Stimulated activated CD4-positive, alpha-beta T cell treated with anti-CD3 and anti-CD28 coated beads, Interleukin-12 subunit alpha, Interleukin-12 subunit beta, amount 100 ng/mL, for 48 hours (primary cell): ENCODE measurements around the gene GAL3ST2.
"Not testable (repeated sequence)": the region's sequence is repeated elsewhere in the genome, so short reads cannot be mapped to it uniquely, and the experiment has no call there.

ENCODE experiments used
- DNase-seq, 3 donors: peaks; one replicate each; pipeline ENCODE4 v3.0.0-alpha.2; 2020; ENCODE audit warnings: low read depth in 2 of 3, low spot score in 1 of 3

Gene GAL3ST2

DNA sequence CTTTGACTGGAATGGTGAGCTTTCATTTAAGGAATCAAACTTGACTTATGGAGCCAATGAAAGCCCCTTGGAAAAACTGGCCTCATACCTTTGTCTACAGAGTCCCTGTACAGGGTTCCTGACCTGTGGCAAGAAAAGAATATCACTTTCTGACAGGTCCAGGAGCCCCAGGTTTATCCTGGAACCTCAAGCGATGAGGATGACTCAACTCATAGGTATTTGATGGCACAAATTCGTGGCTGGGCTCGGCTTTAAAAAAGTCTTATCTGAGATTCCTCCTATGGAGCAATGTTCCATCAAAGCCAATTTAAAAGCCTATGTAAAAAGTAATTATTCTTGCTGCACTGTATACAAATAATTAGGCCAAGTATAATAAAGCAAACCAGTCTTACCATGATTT lies 14.8 kb downstream of the GAL3ST2 start:
- not testable (repeated sequence) for DNase-seq

DNA sequence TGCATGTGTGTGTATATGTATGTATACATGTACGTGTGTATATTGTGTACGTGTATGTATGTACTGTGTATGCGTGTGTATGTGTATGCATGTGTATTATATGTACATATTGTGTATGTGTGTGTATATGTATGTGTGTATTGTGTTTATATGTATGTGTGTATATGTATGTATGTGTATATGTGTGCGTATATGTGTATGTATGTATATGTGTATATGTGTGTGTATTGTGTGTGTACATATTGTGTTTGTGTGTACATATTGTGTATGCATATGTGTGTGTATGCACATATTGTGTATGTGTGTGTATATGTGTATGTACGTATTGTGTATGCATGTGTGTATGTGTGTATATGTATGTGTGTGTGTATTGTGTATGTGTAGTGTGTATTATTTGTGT lies 16.8 kb downstream of the GAL3ST2 start:
- no peak for DNase-seq

DNA sequence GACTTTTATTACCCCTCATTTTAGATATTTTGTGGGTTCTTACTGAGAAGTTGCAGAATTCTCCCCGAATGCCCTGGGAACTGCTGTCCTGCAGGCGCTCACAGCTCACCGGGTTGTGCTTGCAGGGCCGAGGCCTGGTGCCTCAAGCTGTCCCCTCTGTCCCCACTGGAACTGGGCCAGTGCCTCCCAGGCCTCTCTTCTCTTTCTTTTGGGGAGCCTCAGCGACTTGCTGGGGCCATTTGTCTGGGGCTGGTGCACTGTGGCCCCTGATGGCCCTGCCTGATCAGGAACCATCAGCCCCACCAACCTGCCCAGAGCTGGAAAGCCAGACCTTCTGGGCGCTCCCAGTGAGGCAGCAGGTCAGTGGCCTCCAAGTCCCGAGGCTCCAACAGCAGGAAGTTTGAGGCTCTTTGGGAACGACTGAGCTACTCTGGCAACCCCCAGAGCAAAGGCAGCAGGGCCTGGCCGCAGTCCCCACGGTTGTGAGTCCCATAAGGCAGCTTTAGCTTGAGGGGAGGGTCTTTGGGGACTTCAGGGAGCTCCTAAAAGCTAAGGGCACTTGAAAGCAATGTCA lies 17.7 kb downstream of the GAL3ST2 start:
- DNase-seq = no peak

DNA sequence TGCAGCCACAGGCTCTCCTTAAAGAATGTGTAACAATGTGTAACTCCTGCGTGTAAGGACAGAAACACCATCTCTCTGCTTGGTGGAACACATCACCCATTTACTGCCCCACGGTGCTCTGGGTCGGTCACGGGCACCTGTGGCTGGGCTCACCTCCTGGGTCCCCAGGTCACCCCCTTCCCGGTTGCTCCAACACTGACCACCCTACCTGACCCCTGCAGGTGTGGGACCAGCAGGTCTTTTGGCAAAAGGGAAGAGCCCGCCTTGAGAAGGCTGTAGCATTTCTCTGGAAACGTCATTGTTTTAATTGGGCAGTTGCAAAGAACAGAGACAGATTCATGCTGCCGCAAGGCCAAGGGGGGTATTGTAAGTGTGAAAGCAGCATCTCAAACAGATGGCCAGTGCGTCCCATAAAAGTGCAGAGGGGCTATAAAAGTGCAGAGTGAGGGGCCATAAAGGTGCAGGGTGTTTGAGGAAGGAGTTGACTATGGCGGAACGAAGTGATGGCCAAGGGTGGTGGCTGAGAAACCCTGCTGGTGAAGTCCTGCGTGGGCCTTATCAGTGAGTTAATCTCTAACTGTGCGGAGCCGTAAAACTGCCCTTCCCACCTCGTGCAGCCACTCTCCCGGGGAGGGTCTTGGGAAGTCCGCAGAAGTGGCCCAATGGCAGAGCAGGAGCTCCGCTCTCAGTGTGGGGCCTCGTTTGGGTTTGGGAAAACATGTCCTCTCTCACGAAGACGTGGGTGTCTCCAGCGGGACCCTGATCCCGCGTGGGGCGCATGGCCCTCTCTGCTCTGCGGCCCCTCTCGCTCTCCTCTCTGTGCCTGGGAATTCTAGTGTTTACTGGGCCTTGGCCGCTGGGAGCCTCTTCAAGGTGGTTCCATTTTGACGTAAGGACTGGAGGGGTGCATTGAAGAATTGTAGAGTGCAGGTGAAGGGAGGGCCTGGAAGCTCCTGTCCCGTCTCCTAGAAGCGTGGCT lies 18.7 kb downstream of the GAL3ST2 start:
- DNase-seq = no peak

DNA sequence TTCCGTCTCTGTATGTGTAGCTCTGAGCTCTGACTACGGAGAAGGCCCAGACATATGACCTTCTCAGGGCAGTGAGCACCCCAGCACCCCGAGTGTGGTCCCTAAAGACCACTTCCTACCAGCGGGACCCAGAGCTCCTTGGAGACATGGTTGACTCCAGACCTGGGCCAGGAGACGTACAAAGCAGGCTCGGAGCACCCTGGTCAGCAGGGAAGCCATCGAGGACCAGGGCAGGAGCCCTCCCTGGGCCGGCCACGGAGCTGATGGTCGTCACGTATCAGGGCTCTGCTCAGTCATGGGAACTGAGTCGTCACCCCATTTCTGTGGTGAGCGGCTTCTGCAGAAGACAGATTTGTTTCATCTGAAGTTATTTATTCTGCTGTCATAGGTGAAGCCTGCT lies 19.6 kb downstream of the GAL3ST2 start:
- DNase-seq = no peak

DNA sequence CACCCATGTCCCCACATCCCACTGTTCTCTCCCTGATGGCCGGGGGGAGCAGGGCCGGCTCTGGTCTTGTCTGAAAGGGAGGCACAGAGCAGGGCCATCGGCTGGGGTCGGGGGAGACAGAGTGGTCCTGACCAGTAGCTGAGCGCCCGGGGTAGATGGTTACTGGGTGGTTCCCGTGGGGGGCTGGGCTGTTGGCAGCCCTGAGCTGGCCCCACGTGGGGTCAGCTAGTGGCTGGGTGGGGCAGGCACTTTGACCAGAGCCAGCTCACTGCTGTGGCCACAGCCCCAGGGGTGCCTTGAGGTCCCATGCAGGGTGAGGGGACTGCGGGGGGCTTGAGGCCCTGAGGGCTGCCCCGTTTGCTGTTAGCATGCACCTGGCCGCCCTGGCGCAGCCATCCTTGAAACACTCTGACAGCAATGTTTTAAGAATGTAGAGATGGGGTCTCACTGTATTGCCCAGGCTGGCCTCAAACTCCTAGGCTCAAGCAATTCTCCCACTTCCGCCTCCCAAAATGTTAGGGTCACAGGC lies 20.1 kb downstream of the GAL3ST2 start:
- no peak for DNase-seq

DNA sequence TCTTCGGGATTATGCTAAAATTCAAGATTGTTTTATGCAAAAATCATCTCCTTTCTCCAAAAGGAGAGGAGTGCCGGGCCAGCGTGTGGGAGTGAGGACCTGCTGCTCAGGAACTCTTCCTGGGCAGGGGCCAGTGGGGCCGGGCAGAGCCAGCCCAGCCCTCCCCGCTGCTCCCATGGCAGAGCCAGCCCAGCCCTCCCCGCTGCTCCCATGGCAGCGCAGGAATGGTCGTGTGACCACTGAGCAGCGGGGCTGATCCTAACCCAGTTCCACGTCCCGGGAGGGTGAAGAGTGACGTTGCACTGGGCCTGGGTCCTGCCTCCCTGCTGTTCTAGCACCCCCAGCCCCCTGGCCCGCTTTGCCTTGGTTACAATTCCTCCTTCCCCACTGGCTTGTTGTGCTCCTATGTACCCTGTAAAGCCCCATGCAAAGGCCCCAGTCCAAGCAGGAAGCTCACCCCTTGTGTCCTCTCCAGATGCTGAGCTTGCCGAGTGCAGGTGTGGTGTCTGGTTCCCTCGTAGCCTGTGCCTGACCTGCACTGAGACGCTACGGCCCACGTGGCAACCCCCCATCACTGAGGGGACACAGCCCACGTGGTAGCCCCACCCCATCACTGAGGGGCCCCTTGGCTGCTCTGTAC lies 20.9 kb downstream of the GAL3ST2 start:
- no peak for DNase-seq

DNA sequence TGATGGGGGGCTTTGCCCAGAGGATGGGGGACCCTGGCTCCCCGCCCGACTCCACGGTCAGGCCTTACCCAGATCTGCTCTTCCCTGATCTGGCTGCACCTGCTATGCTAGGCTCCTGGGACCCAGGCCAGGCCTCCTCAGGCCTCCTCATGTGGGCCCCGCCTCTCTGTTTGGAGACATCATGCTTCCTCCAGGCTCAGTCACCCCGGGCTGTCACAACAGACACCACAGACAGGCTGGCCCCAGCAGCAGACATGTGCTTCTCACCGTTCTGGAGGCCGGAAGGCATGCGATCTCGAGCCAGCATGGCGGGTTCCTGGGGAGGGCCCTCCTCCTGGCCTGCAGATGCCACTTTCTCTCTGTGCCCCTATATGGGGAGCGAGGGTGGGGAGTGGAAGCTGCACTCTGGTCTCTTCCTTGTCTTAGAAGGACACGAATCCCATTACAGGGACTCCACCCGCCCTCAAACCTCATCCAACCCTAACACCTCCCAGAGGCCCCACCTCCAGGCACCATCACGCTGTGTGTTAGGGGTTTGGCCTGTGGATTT lies 21.5 kb downstream of the GAL3ST2 start:
- DNase-seq = no peak

DNA sequence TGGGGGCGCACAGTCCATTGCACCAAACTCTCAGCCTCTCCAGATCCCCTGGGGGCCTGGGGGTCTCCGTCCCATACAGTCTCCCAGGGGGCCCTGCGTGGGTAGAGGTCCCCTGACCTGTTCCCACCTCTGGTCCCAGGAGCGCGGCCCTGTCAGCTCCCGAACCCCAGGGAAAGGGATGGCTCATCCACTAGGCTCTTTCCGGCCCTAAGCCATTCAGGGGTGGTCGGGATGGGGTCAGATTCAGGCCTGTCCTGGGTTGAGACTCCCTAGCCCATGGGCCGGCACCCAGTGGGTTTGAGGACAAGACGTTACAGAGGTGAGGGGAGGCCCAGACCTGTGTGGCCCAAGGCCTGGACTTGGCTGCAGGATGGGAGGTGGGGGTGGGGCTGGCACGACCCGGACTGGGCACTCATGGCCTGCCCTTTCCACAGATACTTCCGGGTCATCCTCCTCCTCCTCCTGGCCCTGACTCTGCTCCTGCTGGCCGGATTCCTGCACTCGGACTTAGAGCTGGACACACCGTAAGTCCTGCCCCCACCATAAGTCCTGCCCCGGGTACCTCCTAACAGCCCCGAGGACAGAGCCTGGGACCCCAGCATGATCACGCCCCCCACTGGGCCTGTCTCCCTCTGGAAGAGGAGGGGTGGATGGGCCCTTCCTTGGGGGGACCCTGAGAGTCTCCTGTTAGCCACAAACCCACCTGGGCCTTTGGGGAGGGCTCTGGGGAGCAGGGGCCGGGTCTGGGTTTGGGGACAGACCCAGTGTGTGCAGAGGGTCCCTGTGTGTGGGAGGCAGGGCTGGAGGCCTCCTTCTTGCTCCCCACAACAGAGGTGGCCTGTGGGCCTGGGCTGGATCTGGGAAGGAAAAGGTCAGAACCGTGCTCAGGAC lies 22.3 kb downstream of the GAL3ST2 start:
- DNase-seq = no peak

DNA sequence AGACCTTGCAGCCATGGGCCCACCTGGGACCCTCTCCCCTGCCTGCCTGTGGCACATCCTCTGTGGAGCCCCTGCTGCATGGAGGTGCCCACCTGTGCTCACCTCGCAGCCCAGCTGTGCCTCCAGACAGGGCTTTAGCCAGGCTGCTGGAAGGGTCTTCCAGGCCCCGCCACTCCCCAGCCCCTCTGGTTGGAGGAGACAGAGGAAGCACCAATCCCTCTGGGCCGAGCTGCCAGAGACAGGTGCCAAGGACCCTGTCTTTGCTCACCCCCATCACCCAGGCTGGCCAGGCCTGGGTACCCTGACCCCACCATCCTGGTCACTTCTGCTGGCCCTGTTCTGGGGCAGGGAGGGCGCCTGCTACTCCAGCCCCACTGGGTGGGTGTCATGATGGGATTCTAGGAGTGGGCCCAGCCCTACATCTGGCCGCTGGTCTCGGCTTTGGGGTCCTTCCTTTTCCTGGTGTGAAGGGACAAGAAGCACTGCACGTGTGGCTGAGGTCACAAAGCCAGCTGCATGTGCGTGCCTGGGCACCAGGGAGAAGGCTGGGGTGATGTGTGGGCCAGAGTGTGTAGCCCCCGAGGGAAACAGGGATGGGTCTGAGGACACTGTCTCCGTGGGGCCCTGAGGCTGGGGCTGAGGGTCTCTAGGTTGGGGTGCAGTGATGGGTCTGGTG lies 23.0 kb downstream of the GAL3ST2 start:
- no peak for DNase-seq

DNA sequence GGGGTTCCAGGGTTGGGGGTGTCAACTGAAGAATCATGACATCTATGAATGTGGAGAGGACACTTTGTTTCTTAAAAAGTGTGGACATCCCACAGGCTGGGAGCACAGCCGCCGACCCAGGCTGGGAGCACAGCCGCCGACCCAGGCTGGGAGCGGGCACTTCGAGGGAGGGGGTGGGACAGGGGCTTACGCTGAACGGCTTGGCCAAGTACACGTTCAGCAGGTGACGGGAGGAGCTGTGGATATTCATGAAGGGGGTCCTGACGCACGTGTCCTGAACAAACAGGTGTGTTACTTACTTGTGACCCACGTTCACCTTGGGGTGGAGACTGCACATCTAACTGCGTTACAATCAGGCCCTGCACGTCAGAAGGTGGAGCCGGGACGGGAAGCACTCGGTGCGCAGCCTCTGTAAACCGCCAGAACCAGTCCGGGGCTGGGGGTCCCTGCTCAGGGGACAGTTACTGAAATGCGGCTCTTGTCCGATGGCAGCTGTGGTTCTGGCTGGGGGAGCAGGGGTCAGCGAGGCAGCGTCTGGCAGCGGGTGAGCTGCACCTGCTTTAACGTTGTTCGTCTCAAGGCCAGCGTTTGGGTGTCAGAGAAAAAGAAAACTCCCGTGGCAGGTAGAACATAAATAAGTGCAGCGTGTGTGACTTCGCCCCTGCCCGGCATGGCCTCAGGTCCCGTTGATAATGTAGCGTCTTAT lies 23.7 kb downstream of the GAL3ST2 start:
- not testable (repeated sequence) for DNase-seq

DNA sequence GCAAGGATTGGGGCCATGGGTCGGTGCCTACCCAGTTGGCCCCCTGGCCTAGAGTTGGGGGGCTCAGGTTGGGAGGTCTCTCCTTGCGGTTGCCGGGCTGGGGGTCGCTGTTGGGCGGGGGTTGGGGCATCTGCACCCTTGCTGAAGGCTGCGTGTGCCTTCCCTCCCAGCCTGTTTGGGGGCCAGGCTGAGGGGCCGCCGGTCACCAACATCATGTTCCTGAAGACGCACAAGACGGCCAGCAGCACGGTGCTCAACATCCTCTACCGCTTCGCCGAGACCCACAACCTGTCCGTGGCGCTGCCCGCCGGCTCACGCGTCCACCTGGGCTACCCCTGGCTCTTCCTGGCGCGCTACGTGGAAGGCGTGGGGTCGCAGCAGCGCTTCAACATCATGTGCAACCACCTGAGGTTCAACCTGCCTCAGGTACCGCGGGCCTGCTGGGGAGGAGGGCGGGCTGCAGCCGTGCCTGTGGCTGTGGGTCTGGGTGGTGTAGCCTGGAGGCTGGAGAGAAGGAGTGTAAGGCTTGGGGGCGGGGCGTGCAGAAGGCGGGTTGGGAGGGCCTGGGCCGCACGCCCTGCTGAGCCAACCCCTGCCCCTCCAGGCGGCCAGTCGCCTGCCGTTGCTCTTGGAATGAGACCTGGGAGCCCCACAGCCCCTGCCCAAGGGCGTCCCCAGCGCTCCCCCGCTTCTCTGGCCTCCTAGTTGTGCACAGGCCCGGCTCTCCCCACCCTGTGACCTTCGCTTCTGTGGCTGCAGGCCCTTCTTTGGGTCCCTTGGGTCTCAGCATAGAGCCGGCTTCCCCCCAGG lies 25.2 kb downstream of the GAL3ST2 start:
- no peak for DNase-seq

DNA sequence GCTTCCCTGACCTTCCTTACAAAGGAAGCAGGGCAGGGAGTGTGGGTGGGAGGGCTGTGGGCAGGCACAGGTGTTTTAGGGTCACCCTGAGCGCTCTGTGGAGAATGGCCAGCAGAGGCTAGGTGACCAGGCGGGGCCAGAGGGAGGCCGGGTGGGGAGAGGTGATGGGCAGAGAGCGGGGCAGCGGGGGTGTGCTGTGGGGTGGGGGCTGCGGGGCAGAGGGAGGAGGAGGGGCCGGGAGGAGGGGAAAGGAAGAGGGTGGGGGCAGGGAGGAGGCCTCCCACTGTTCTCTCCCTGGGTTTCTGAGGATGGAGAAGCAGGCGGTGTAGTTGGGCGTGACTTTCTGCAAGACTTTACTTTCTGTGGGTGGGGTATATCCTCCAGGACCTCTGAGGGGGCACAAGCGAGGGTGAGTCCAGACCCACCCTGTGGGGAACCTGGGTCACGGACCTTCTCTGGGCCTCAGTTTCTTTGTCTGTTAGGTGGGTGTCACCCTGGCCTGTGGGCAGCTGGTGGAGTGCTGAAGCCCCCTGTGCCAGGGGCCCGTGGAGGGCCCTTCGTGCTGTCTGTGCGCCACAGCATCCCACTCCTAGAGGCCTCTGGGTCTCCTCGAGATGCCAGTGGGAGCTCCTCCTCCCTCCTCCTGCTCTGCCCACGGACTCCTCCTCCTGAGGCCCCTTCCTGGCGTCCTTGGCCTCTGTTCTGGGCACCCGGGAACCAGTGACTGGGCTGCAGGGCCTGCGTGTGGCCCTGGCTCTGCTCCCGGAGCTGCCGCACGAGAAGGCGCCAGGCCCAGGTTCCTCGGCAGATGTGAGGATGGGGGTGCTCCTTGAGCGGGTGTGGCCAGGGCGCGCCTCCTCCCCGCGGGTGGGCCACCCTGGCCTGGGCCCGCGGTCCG lies 26.0 kb downstream of the GAL3ST2 start:
- no peak for DNase-seq

DNA sequence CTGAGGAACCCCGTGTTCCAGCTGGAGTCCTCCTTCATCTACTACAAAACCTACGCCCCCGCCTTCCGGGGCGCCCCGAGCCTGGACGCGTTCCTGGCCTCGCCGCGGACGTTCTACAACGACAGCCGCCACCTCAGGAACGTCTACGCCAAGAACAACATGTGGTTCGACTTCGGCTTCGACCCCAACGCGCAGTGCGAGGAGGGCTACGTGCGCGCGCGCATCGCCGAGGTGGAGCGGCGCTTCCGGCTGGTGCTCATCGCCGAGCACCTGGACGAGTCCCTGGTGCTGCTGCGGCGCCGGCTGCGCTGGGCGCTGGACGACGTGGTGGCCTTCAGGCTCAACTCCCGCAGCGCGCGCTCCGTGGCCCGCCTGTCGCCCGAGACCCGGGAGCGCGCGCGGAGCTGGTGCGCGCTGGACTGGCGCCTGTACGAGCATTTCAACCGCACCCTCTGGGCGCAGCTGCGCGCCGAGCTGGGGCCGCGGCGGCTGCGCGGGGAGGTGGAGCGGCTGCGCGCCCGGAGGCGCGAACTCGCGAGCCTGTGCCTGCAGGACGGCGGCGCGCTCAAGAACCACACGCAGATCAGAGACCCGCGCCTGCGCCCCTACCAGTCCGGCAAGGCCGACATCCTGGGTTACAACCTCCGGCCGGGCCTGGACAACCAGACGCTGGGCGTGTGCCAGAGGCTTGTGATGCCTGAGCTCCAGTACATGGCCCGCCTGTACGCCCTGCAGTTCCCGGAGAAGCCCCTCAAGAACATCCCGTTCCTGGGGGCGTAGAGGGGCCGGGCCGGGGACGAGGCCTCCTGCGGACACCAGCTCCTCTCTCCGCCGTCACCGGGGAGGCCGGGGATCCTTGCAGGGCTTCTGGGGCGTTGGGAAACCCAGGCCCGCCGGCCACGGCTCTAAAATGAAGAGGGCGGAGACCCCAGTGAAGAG lies 27.0 kb downstream of the GAL3ST2 start:
- DNase-seq = peak in 1 of 3 donors; percentile 32

DNA sequence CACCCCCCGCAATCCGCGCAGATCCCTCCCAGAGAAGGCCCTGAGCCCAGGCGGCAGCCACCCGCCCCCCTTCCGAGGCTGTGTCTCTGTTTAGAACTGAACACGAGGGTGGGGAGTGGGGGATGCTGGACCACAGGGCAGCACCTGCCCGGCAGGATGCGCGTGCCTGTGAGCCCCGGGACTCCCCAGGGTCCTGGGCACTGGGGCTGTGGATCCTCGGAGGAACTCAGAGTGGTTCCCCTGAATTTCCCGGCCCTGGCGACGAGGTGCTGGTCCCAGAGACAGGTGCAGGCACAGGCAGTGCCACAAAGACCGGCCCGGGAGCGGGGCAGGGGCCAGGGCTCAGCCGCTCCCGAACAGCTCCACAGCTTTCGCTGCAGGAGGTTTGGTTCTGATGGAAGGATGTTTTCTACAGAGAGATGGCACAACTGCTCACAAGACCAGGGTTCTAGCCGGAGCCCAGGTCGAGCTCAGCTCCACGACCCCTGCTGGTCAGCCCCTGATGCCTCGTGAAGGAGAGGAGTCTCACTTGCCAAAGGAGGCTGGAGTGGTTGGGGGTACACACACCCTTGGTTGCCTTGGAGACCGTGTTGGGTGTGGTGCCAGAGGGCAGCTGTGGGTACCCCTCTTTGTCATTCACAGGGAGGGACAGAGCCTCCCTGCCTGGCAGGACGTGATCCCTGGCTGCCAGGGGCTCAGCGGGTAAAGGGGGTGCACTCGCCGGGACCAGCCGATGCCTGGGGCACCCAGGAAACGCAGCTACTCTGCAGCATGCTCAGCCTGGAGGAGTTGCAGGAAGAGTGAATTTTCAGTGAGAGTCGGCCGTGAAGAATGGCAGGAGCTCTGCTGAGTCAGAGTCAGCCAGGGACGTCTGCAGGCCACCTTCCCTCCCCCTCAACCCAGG lies 28.0 kb downstream of the GAL3ST2 start:
- no peak for DNase-seq
